GF-D8 (cell line): ENCODE results near the gene ODAD2.

Source experiments
- DNase-seq: peaks from one replicate; lab custom pipeline; 2025; lab: John Stamatoyannopoulos, UW

The ODAD2 gene

DNA sequence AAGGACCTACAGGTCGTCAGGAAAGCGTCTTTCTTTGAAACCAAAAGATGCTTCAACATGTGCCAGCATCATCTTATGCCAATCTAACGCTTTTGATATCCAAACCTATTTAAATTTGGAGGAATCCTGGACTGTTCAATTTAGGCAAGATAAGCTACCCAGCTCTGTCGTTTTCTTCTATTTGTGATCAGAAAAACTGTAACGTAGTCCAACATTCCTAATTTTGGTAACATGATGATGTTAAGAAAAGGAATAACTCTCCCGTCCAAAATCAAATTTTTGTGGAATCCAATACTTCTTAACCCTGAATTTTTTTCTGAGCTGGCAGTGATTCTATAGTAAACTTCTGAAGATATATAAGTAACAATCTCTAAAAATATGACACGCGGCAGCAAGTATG, 160.0 kb downstream of the ODAD2 start:
- DNase-seq = no peak

GRCh38 chr10:27838361-27838760, 160.5 kb downstream of the ODAD2 start:
- DNase-seq = no peak

DNA sequence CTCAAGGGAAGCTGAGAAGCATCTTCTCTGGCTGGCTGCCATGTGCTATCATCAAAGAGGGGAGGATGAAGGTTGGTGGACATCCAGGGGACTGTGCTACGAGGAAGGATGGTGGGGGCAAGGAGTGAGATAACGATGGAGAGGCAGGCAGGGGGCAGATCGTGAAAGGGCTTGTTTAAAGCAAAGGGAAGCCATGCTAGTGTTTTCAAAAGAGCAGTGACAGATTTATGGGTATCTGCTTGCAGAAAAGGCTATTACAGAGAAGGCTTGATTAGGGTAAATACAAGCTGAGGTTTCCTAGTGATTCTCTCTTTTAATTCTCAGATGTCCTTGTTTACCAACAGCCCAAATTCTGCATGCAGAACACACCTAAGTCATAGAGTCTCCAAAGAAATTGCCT, 164.4 kb downstream of the ODAD2 start:
- no peak for DNase-seq

DNA sequence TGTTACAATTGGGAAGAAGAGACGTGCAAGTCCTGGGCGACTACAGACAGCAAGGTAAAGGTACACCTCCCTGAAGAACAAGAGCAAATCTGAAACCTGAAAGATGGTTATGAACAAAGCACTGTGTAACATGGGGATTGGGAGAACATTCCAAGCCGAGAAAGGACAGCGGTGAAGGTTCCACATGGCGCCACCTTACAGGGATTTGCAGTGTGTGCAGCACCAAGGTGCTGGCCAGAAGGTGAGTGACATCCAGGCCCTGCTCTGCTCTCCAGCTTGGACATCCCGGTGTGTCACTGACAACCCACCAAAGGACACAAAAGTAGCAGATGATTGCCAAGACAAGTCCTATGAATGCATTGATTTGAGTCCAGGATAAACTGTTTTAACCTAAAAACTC, 165.1 kb downstream of the ODAD2 start:
- no peak for DNase-seq

- no peak for DNase-seq
Measured at GRCh38 chr10:27832826-27833225, 166.1 kb downstream of the ODAD2 start.

DNA sequence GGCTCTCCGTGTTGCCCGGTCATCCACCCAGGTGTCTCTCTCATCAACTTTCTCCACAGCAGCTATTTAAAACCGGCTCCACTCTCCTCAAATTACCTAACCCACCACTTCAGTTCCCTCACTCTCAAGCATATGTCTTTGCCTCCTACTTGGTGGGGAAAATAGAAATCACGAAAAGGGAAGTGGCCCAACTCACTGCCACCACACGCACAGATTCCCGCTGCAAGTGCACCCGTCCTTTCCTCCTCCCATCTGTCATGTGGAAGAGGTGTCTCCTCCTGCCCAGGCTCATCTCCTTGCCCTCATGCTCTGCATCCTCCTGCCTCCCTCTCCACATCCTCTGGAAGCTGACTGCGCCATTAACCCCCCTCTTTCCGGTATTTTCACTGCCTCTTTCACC, 172.5 kb downstream of the ODAD2 start:
- no peak for DNase-seq

- no peak for DNase-seq
Measured at GRCh38 chr10:27822301-27822700, 176.6 kb downstream of the ODAD2 start.

DNA sequence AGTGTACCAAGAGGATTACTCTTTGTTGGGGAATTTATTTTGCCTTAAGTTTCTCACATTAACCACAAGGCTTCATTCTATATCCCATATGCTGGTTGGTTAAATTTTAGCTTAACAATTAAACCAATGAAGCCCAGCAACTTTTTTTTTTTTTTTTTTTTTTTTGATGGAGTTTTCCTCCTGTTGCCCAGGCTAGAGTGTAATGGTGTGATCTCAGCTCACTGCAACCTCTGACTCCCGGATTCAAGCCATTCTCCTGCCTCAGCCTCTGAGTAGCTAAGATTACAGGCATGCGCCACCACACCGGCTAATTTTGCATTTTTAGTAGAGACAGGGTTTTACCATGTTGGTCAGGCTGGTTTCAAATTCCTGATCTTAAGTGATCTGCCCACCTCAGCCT, 178.2 kb downstream of the ODAD2 start:
- no peak for DNase-seq

GRCh38 chr10:27819781-27820531, 178.9 kb downstream of the ODAD2 start:
- DNase-seq = no peak

DNA sequence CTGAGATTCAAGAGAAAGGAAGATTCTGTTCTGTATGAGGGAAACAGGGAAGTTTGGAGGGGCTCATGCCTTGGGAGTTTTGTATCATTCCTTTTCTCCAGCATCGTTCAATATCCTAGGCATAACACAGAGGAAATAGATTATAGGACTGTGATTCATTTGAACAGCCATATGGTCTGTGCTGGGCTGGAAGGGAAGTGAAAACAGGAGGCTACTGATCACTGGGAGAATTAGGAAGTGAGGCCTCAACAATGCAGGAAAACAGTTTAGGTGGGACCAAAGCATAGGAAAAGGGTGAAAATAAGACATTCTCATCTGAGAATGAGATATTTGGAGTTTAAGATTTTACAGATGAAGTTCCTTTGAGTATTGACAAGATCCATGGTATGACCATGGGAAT, 182.6 kb downstream of the ODAD2 start:
- DNase-seq = no peak

DNA sequence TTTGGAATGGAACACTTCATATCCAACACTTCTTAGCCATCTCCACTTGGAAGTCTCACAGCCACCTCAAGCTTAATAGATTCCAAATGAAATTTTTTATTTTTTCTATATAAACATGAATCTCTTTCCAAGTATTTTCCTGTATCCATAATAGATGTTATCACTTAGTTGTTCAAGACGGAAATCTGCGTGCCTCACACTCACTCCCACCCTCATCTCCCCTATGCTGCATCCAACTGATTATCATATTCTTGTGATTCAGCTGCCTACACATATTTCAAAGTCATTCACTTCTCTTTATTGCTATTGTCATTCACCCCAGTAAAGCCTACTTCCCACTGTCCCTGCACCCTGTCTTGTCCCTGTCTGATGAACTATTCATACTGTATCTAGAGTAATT, 183.0 kb downstream of the ODAD2 start:
- no peak for DNase-seq

- no peak for DNase-seq
Measured at GRCh38 chr10:27815261-27815660, 183.6 kb downstream of the ODAD2 start.

DNA sequence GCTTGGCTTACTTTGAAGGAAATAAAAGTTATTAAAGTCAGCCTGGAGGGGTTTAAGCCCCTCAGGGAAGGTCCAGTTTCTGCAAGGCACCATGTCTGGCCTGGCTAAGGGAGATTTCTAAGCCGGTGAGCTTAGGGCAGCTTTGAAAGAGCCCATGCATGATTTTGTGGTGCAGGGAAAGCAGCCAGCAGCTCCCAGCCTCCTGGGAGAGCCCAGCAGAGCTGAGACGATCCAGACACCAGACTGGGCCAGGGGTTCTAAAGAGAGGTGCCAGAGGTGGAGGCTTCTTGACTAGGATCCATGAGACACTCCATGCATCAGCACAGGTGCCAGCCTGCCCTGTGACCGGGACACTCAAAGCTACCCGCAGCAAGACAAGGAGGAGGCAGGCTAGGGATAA, 193.7 kb downstream of the ODAD2 start:
- no peak for DNase-seq

GRCh38 chr10:27804136-27804535, 194.7 kb downstream of the ODAD2 start:
- no peak for DNase-seq

- no peak for DNase-seq
Measured at GRCh38 chr10:27801171-27801785, 197.6 kb downstream of the ODAD2 start.

DNA sequence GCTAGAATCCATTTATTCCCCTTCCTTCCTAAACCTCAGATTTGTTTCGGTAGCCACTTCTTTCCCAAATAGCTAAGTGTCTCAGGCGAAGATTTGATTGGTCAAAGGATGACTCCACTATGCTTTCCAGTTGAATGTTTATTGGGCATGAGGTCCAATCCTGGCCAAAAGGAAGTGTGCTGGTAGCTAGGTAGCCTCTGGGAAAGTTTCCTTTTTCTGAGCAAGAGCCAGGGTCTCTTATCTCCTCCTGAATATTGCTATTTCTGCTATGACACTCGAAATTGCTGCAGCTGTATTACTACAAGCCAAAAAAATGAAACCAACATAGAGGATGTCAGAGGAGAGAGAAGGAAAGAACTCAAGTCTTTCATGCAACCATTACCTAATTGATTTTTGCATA, 199.8 kb downstream of the ODAD2 start:
- DNase-seq = no peak

DNA sequence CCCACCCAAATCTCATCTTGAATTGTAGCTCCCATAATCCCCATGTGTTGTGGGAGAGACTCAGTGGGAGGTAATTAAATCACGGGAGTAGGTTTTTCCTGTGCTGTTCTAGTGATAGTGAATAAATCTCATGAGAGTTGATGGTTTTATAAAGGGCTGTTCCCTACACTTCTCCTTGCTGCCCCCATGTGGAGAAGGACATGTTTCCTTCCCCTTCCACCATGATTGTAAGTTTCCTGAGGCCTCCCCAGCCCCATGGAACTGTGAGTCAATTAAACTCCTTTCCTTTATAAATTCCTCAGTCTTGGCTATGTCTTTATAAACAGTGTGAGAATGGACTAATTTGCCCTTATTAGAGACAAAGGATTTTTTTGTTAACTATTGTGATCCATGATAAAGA, 204.7 kb downstream of the ODAD2 start:
- DNase-seq = no peak

GRCh38 chr10:27792216-27792615, 206.7 kb downstream of the ODAD2 start:
- DNase-seq = no peak

- DNase-seq = no peak
Measured at GRCh38 chr10:27784272-27784671, 214.6 kb downstream of the ODAD2 start.

DNA sequence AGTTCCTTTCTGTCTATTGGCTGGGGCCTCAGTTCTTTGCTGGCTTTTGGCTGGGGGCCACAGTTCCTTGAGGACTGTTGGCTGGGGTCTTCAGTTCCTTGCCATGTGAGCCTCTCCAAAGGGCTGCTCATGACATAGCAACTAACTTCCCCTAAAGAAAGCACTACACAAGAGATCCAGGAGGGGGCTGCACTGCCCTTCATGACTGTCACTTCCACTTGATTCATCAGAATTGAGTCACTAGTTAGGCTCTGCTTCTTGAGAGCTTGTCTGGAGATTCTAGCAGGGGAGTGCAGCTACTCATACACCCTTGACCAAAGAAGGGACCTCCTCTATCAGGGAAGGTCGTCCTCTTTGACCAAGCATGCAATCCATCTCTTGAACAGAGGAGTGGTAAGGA, 215.2 kb downstream of the ODAD2 start:
- DNase-seq = no peak

DNA sequence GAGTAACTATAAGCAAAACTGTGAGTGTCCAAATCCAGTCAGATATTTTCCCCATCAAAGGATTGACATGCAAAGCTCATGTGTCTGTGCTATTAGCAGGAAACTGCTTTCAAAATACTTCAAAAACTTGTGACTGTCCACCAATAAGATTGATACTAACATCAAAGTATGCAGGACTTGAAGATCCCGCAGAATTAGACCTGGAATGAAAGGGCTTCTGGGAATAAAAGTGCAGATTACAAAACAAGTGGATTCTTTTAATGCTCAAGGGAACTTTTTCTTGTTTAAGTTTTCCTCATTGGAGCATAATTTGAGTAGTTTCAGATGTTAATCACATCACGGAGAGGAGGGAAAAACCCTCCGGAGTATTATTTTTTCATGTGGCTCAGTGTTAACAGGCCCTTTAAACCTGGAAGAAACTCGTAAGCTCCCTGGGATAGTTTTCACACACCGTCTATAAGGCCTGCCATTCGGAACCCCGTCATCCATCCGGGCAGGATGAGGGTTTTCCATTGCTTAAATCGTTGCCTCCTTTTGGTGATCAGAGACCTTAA, 219.3 kb downstream of the ODAD2 start:
- no peak for DNase-seq

DNA sequence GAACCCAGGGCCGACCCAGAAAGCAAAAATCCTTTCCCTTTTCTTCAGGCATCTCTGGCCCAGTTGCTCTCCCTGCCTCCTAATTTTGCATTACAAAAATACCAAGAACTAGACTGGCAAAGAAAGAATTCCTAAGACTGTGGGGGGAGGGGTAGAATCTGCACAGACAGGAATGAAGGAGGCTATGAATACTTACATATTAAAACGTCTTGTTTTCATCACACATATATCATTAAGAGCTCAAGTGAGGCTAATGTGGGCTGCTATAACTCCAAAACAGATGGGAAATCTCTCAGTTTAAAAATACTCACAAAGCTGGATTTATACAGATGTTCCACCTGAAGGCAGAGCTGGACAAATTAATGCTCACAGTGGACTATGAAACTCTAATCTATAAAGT, 224.0 kb downstream of the ODAD2 start:
- DNase-seq = no peak

- DNase-seq = no peak
Measured at GRCh38 chr10:27771231-27771630, 227.6 kb downstream of the ODAD2 start.

DNA sequence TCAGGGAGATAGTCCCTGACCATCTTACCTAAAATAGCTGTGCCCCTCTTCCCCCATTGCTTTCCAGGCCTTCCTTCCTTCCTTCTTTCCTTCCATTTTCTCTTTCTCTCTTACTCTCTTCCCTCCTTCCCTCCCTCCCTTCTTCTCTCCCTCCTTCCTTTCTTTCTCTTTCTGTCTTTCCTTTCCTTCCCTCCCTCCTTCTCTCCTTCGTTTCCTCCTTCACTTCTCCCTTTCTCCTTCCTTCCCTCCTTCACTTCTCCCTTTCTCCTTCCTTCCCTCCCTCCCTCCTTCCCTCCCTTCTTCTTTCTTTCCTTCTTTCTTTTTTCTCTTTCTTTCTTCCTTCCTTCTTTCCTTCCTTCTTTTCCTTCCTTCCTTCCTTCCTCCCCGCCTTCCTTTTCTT, 228.7 kb downstream of the ODAD2 start:
- no peak for DNase-seq
